MG63 (cell line): ENCODE measurements around the gene TUBA1C. TPM values are rescaled to one million over a fixed set of nuclear protein-coding genes. Genes with fewer than 3 reads are reported as not detected.
"Not testable (repeated sequence)": the region's sequence is repeated elsewhere in the genome, so short reads cannot be mapped to it uniquely, and the experiment has no call there.

Experiments used
- DNase-seq: peaks from one replicate; pipeline ENCODE4 v3.0.0-alpha.2; 2020
- H3K27me3 ChIP-seq: fragments of 250-450 bp; sonication (Bioruptor Pico); 2 replicates; pipeline ENCODE4 v1.5.1; 2020; ENCODE audit warnings: mild to moderate bottlenecking, moderate library complexity
- H3K36me3 ChIP-seq: fragments of 250-450 bp; sonication (Bioruptor Pico); 2 replicates; pipeline ENCODE4 v1.5.1; 2020; ENCODE audit warnings: mild to moderate bottlenecking, moderate library complexity
- H3K4me3 ChIP-seq: fragments of 250-450 bp; sonication (Bioruptor Pico); 2 replicates; pipeline ENCODE4 v1.5.1; 2020; ENCODE audit warnings: mild to moderate bottlenecking, moderate library complexity
- H3K9me3 ChIP-seq: fragments of 250-450 bp; sonication (Bioruptor Pico); 2 replicates; pipeline ENCODE4 v1.5.1; 2020; ENCODE audit warnings: mild to moderate bottlenecking, moderate library complexity
- total RNA-seq: library from RNA; depleted of rRNA; stranded (reverse); fragments of >200 nt; shearing (Covaris generic); gene quantifications from 2 replicates; pipeline ENCODE4 v1.2.3, GENCODE V29; 2014; ENCODE audit warnings: low replicate concordance

TUBA1C gene
- total RNA-seq, 1 experiment from 2014 or later = 585 TPM

DNA sequence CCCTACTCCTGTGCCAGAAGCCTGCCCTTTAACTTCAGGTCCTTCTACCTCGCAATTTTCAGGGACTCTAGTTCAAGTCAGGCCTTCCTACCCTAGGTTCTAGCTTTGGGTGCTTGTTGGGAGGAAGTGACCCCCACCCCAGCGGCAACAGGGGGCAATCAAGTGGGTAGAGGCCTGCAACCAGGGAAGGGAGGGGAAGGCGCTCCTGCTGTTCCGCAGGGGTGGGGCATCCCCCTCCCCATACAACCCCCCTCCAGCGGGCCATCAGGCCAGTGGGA is 29.9 kb downstream of the TUBA1C start:
- Histone ChIP-seq H3K9me3 (no peaks in the 10 kb centered on the region), H3K27me3 (no peaks in the 10 kb centered on the region)

DNA sequence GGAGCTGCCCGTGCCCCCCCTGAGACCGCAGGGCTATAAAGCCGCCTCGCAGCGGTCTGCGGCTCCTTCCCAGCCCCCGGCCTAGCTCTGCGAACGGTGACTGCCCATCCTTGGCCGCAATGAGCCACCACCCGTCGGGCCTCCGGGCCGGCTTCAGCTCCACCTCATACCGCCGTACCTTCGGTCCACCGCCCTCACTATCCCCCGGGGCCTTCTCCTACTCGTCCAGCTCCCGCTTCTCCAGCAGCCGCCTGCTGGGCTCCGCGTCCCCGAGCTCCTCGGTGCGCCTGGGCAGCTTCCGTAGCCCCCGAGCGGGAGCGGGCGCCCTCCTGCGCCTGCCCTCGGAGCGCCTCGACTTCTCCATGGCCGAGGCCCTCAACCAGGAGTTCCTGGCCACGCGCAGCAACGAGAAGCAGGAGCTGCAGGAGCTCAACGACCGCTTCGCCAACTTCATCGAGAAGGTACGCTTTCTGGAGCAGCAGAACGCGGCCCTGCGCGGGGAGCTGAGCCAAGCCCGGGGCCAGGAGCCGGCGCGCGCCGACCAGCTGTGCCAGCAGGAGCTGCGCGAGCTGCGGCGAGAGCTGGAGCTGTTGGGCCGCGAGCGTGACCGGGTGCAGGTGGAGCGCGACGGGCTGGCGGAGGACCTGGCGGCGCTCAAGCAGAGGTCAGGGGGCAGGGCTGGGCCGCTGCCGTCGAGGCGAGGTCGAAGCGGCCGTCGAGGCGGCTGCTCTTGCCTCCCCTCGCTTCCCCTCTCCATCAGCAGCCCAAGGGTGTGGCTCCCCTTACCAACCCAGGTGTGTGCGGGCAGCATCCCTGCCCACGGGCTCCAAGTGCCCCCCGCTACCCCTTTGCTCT is 30.4 kb downstream of the TUBA1C start, which contains the start of gene PRPH:
Gene PRPH (plus strand): TSS at position 66 of the 855 bp plus-strand sequence. CDS start 54 bp downstream, at position 120.
- no peaks in the 10 kb centered on the region for H3K9me3 ChIP-seq
- DNase-seq = no peak
- peak within 1 kb of the TSS; percentile 33 for H3K4me3 ChIP-seq
- H3K27me3 ChIP-seq = no peaks in the 10 kb centered on the region
- H3K36me3 ChIP-seq = no peaks in the 10 kb centered on the region

More for the DNA sequence above, 29.9 kb downstream of the TUBA1C start:
- Histone ChIP-seq H3K36me3 (no peaks in the 10 kb centered on the region), H3K4me3 (no peak overlapping the region)
- no peak for DNase-seq

DNA sequence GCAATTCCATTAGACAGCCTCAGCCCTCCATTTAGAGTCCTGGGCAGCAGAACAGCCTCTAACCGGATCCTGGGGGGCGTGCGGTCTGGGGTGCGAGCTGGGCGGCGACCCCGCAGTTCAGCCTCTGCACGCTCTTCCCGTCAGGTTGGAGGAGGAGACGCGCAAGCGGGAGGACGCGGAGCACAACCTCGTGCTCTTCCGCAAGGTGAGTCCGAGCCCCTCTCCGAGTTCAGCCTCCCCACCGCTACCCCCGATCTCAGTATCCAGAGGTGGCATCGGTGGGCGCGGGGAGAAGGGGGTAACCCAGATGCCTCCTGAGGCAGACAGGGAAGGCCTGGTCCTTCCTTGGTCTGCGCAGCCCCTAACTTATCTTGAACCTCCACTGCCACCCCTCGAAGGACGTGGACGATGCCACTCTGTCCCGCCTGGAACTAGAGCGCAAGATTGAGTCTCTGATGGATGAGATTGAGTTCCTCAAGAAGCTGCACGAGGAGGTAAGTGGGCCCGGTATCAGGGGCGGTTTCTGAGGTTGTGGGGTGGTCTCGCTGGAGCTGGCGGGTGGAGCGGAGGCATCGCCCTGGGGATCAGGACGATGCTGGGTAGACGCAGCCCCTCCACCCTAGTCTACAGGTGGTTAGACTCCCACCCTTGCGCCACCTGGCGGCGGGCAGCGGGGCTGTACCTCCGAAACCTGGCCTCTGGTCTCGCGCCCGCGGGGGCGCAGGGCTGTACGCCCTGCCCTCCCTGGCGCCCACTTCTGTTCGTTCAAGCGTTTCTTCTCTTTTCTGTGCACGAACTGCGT is 31.4 kb downstream of the TUBA1C start:
- no peaks in the 10 kb centered on the region for H3K36me3 ChIP-seq
- H3K9me3 ChIP-seq = no peaks in the 10 kb centered on the region
- no peaks in the 10 kb centered on the region for H3K27me3 ChIP-seq
- no peak overlapping the region for H3K4me3 ChIP-seq
- DNase-seq = no peak

DNA sequence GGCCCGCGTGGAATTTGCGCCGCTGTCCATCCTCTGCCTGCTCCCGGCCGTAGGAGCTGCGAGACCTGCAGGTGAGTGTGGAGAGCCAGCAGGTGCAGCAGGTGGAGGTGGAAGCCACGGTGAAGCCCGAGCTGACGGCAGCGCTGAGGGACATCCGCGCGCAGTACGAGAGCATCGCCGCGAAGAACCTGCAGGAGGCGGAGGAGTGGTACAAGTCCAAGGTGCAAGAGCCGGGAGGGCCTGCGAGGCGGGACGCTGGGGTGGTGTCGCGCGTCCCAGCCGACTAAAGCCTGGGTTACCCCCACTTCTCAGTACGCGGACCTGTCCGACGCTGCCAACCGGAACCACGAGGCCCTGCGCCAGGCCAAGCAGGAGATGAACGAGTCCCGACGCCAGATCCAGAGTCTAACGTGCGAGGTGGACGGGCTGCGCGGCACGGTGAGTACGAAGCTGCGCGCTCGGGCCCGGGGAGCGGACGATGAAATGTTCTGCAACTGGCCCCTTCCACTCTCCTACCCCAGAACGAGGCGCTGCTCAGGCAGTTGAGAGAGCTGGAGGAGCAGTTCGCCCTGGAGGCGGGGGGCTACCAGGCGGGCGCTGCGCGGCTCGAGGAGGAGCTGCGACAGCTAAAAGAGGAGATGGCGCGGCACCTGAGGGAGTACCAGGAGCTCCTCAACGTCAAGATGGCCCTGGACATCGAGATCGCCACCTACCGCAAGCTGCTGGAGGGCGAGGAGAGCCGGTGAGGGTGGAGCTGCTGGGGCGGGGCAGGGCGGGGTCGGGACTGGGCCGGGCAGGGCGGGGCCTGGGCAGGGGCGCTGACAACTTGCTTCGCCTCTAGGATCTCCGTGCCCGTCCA is 32.2 kb downstream of the TUBA1C start:
- no peaks in the 10 kb centered on the region for H3K27me3 ChIP-seq
- H3K9me3 ChIP-seq = no peaks in the 10 kb centered on the region
- H3K4me3 ChIP-seq = no peak overlapping the region
- no peaks in the 10 kb centered on the region for H3K36me3 ChIP-seq
- DNase-seq = peak; percentile 26

DNA sequence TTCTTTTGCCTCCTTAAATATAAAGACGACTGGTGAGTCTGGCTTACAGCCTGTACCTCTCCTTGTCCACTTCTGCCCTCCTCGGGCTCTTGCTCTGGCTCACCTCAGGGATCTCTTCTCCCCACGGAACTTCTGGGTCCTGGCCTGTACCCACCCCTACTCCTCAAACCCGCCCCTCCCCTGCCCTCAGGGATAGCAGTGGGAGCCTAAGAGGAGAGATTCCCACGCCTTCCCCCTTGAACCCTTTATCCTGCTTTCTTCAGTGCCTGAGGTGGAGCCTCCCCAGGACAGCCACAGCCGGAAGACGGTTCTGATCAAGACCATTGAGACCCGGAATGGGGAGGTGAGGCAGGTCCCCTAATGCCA is 32.8 kb downstream of the TUBA1C start:
- Histone ChIP-seq H3K4me3 (no peak overlapping the region), H3K36me3 (no peaks in the 10 kb centered on the region), H3K27me3 (no peaks in the 10 kb centered on the region), H3K9me3 (no peaks in the 10 kb centered on the region)
- no peak for DNase-seq

DNA sequence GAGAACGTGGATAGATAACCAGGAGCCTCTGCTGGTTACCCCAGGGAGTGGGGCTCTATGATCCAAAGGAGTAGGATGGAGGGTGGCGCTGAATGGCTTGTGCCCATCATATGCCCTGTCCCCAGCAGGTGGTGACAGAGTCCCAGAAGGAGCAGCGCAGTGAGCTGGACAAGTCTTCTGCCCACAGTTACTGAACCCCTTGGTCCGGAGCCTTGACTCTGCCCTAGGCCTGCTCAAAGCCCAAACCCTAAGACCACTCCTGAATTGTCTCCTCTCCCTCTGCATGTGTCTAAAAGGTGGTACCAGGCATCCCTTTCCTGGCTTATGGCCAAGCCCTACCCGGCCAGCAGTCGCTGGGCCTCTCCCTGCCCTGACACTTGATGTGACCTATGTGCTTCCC is 33.3 kb downstream of the TUBA1C start:
- no peaks in the 10 kb centered on the region for H3K9me3 ChIP-seq
- no peak for DNase-seq
- H3K27me3 ChIP-seq = no peaks in the 10 kb centered on the region
- H3K4me3 ChIP-seq = no peak overlapping the region
- H3K36me3 ChIP-seq = no peaks in the 10 kb centered on the region

DNA sequence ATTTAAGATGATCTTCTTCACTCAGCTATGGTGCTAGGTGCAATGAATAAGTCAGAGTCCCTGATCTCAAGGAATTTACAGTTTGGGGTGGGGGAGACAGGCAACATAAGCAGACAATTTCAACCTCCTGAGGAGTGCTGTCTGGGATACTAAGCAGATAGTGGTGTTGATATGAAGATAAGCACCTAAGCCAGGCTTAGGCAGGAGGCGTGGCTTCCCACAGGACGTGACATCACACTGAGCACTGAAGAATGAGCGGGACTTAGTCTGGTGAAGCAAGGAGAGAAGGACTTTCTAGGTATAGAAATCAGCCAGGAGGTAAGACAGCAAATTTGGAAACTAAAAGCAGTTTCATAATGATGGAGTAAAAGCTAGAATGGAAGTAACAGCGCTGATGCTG is 36.9 kb downstream of the TUBA1C start:
- Histone ChIP-seq H3K36me3 (no peaks in the 10 kb centered on the region), H3K4me3 (no peak overlapping the region), H3K9me3 (no peaks in the 10 kb centered on the region), H3K27me3 (no peaks in the 10 kb centered on the region)
- DNase-seq = no peak

DNA sequence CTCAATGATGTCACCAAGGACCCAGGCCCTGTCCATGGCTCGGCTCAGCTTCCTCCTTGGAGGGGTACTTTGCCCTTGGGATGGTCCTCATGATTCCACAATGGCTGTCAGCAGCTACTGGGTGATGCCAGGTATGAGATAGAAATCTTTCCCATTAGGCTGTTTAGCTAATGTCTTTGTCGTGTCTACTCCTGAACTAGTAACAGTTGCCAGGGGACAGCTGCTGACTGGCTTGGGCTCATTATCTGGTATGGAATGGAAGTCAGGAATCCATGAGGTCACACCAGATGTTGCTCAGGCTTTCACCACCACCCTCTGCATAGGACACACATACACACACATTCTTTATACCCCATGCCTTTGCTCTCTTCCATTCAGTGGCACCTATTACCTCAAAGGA is 39.3 kb downstream of the TUBA1C start:
- H3K4me3 ChIP-seq = no peak overlapping the region
- H3K27me3 ChIP-seq = no peaks in the 10 kb centered on the region
- no peak for DNase-seq
- H3K36me3 ChIP-seq = no peaks in the 10 kb centered on the region
- H3K9me3 ChIP-seq = no peaks in the 10 kb centered on the region

DNA sequence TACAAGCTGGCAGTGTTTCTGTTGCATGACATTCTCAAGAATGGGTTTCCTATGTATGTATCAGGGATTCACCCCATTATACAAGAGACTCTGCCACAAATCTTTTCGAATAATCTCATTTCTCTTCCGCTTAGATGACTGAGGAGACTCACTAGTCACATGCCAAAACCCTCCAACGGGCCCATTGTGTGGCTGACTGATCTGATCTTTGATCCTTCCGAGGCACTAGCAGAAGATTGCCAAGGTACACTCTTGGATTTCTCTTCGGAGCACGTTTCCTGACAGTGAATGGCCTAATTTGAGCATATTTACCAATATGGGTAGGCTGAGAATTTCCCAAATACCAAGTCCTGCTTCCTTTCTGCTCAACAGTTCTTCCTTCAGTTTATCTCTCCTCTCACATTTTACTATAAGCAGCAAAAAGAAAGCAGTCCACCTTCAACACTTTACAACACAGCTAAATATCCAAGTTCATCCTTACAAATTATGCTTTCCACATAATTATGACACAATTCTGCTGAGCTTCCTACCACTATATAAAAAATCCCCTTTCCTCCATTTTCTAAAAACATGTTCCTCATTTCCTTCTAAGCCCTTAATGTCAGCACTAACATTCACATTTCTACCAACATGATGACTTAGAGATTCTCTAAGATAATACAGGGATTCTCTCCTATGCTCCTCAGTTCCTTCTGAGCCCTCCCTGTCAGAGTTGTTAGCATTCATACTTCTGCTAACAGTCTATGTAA is 41.1 kb downstream of the TUBA1C start:
- no peaks in the 10 kb centered on the region for H3K9me3 ChIP-seq
- no peaks in the 10 kb centered on the region for H3K36me3 ChIP-seq
- no peak overlapping the region for H3K4me3 ChIP-seq
- DNase-seq = no peak
- no peaks in the 10 kb centered on the region for H3K27me3 ChIP-seq

DNA sequence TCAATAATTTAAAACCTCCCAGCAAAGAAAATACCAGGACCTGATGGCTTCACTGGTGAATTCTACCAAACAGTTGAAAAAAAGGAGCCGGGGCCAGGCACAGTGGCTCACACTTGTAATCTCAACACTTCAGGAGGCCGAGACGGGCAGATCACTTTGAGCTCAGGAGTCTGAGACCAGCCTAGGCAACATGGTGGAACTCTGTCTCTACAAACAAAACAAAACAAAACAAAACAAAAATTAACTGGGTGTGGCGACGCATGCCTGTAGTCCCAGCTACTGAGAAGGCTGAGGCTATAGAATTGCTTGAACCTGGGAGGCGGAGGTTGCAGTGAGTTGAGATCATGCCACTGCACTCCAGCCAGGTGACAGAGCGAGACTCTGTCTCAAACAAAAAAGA is 44.5 kb downstream of the TUBA1C start:
- H3K4me3 ChIP-seq = no peak overlapping the region
- no peaks in the 10 kb centered on the region for H3K36me3 ChIP-seq
- H3K27me3 ChIP-seq = no peaks in the 10 kb centered on the region
- DNase-seq = no peak
- no peaks in the 10 kb centered on the region for H3K9me3 ChIP-seq

DNA sequence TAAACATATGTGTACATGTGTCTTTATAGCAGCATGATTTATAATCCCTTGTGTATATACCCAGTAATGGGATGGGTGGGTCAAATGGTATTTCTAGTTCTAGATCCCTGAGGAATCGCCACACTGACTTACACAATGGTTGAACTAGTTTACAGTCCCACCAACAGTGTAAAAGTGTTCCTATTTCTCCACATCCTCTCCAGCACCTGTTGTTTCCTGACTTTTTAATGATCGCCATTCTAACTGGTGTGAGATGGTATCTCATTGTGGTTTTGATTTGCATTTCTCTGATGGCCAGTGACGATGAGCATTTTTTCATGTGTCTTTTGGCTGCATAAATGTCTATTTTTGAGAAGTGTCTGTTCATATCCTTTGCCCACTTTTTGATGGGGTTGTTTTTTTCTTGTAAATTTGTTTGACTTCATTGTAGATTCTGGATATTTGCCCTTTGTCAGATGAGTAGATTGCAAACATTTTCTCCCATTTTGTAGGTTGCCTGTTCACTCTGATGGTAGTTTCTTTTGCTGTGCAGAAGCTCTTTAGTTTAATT is 45.6 kb downstream of the TUBA1C start:
- DNase-seq, H3K4me3 ChIP-seq, H3K27me3 ChIP-seq, H3K9me3 ChIP-seq, H3K36me3 ChIP-seq: not testable (repeated sequence)

DNA sequence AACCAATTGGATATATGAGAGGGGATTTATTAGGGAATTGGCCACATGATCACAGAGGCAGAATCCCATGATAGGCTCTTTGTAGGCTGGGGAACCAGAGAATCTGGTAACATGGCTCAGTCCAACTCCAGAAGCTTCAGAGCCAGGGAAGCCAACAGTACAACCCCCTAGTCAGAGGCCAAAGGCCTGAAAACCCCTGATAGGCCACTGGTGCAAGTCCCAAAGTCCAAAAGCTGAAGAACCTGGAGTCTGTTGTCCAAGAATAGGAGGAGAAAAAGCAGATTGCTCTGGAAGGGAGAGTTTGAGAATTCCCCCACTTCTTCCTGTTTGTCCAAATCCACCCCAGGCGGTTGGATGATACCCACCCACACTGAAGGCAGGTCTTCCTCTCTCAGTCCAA is 49.9 kb downstream of the TUBA1C start:
- no peak overlapping the region for H3K4me3 ChIP-seq
- no peaks in the 10 kb centered on the region for H3K9me3 ChIP-seq
- no peaks in the 10 kb centered on the region for H3K36me3 ChIP-seq
- DNase-seq = no peak
- H3K27me3 ChIP-seq = no peaks in the 10 kb centered on the region

DNA sequence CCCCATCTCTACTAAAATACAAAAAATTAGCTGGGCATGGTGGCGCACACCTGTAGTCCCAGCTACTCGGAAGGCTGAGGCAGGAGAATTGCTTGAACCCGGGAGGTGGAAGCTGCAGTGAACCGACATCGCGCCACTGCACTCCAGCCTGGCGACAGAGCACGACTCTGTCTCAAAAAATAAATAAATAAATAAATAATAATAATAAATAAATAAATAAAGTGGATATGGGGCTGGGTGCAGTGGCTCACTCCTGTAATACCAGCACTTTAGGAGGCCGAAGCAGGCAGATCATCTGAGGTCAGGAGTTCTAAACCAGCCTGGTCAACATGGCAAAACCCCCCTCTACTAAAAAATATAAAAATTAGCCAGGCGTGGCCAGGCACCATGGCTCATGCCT is 52.2 kb downstream of the TUBA1C start:
- not testable (repeated sequence) for H3K9me3 ChIP-seq, H3K4me3 ChIP-seq

DNA sequence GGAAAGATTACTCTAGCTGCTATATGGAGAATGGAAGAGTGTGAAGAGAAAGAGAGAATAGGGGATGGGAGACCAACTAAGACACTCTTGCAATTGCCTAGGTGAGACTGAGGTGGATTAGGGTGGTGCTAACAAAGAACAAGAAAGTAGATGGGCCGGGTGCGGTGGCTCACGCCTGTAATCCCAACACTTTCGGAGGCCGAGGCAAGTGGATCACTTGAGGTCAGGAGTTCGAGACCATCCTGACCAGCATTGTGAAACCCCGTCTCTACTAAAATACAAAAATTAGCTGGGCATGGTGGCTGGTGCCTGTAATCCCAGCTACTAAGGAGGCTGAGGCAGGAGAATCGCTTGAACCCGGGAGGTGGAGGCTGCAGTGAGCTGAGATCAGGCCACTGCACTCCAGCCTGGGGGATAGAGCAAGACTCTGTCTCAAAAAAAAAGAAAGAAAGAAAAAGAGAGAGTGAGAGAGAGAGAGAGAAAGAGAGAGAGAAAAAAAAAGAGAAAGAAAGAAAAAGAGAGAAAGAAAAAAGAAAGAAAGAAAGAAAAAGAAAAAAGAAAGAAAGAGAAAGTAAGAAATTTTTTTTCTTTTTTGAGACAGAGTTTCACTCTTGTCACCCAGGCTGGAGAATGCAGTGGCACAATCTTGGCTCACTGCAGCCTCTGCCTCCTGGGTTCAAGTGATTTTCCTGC is 55.7 kb downstream of the TUBA1C start:
- peaks cover 14% of the 10 kb centered on the region for H3K36me3 ChIP-seq
- not testable (repeated sequence) for H3K4me3 ChIP-seq, DNase-seq

More for the DNA sequence above, 52.2 kb downstream of the TUBA1C start:
- not testable (repeated sequence) for H3K36me3 ChIP-seq, DNase-seq, H3K27me3 ChIP-seq

DNA sequence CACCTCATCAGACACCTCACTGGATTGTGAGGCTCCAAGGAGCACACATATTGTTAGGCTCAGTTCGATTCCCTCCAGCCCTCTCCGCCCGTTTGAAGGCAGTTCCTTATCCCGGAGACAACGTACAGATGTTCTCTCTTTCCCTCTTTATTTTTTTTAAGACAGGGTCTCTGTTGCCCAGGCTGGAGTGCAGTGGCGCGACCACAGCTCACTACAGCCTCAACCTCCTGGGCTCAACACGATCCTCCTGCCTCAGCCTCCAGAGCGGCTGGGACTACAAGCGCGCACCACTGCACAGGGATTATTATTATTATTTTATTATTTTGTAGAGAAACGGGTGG is 57.5 kb downstream of the TUBA1C start:
- no peak for DNase-seq
- Histone ChIP-seq H3K36me3 (peaks cover 31% of the 10 kb centered on the region), H3K9me3 (no peaks in the 10 kb centered on the region), H3K4me3 (peak overlapping the region; percentile 61), H3K27me3 (no peaks in the 10 kb centered on the region)

More for the DNA sequence above, 55.7 kb downstream of the TUBA1C start:
- not testable (repeated sequence) for H3K27me3 ChIP-seq, H3K9me3 ChIP-seq
